Testis (tissue), 2 donors: ENCODE results near the gene AMZ1.
"Not testable (repeated sequence)": the region's sequence is repeated elsewhere in the genome, so short reads cannot be mapped to it uniquely, and the experiment has no call there.

Experiments
- POLR2A ChIP-seq: fragments of 450-650 bp; IDR thresholded peaks from one replicate; pipeline ENCODE4 v1.6.1; 2017; ENCODE audit warnings: antibody characterized with exemption, mild to moderate bottlenecking, moderate library complexity
- TF ChIP-seq, protein P1 (sequence below), 3 experiments: fragments of 450-650 bp in 2 of 3; fragments of 200-600 bp in 1 of 3; sonication (generic) in 1 of 3; IDR thresholded peaks; one replicate each; pipeline ENCODE4 v1.5.1; 2016 to 2019; ENCODE audit warnings: antibody characterized with exemption in 3 of 3, mild to moderate bottlenecking in 2 of 3, moderate library complexity in 1 of 3

DNA sequence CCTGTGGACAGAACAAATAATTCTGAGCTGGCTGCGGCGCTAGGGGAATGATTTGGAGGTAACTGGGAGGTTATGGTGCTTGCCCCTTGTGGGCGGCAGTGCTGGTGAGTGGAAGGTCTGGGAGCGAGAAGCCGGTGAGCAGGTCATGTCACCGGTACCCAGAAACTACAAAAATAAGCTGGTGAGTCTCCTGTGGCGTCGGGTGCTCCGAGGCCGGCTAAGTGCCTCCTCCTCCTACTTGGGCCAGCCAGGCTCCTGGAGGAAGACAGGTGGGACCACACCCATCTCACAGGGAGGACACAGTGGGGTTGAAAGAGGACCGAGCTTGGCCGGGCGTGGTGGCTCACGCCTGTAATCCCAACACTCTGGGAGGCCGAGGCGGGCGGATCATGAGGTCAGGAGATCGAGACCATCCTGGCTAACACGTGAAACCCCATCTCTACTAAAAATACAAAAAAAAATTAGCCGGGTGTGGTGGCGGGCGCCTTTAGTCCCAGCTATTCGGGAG lies 4.0 kb downstream of the AMZ1 start:
- not testable (repeated sequence) for TF ChIP-seq POLR2A
- TF ChIP-seq, protein P1, sequence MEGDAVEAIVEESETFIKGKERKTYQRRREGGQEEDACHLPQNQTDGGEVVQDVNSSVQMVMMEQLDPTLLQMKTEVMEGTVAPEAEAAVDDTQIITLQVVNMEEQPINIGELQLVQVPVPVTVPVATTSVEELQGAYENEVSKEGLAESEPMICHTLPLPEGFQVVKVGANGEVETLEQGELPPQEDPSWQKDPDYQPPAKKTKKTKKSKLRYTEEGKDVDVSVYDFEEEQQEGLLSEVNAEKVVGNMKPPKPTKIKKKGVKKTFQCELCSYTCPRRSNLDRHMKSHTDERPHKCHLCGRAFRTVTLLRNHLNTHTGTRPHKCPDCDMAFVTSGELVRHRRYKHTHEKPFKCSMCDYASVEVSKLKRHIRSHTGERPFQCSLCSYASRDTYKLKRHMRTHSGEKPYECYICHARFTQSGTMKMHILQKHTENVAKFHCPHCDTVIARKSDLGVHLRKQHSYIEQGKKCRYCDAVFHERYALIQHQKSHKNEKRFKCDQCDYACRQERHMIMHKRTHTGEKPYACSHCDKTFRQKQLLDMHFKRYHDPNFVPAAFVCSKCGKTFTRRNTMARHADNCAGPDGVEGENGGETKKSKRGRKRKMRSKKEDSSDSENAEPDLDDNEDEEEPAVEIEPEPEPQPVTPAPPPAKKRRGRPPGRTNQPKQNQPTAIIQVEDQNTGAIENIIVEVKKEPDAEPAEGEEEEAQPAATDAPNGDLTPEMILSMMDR (IDR thresholded peaks at IDR 0.05) = not testable (repeated sequence)
